GM08714 (cell line): Measurements from ENCODE around the gene SORD.

Experiments
- H3K4me3 ChIP-seq: fragments of 200-500 bp; sonication (Bioruptor generic); 2 replicates; pipeline ENCODE4 v1.5.1; 2014; ENCODE audit warnings: mild to moderate bottlenecking, low read length, inconsistent platforms
- ZNF274 ChIP-seq: IDR thresholded peaks from 2 replicates; pipeline ENCODE4 v1.6.1; 2012; ENCODE audit warnings: mild to moderate bottlenecking, low read depth, low read length

Gene SORD

GRCh38 chr15:45116482-45117307 lies 93.7 kb downstream of the SORD start:
- no peak for TF ChIP-seq ZNF274
- no peak overlapping the region for H3K4me3 ChIP-seq

GRCh38 chr15:45117308-45118130 lies 94.5 kb downstream of the SORD start:
- no peak for TF ChIP-seq ZNF274
- no peak overlapping the region for H3K4me3 ChIP-seq

- TF ChIP-seq ZNF274 = no peak
- H3K4me3 ChIP-seq = no peak overlapping the region
Measured at GRCh38 chr15:45118131-45118588, 95.2 kb downstream of the SORD start.

DNA sequence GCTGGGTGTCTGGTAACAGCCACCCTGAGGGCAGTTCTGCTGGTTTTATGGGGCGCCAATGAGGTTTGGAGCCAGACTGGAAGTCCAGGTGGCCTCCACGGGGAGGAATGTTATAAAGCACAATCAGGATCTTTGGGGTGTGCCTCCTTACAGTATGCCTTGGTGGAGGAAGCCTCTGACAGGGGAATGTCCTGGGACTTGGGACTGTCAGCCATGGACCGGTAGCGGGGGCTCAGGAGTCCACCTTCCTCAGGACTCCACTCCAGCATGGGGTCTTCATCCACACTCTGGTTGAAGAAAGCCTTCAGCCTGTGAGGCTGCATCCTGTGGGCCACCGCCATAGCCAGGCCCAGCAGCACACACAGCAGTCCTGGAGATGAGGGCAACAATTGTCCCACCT lies 96.0 kb downstream of the SORD start:
- no peak overlapping the region for H3K4me3 ChIP-seq
- no peak for TF ChIP-seq ZNF274

DNA sequence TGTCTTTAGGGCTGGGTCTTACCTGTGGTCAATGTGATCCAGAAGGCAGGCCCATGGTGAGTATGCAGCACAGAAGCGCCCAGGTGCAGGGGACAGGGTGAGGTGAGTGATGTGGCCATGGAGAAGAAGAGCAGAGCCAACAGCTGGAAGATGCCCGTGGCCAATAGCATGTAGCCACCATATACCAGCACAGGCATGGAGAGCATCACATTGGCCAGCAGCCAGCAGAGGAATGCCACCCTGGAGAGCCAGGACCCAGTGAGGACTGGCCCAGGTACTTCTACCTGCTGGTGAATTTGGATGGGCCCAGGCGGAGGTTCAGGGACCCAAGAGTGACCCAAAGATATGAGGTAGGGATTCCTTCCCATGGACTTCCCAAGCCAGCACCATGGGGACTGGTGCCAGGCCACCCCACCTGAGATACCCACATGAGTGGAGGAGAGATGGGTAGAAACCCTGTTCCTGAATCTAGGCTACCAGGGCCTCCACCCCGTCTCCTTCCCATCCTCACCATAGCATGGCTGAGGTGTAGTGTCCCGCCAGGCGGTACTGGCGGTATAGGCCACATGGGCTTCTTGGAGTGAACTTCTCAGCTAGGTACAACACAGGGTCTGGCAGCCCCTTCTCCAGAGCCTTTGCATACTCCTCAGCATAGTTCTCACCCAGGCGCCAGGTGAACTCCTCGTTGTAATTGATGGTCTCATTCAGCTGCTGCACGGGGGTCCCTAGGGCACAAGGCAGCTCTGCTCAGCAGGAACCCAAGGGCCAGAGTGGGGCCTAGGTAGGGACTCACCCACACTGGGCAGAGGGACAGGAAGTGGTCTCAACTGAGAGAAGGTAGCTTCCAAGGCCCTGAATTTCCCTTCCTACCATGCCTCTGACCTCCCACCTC lies 97.3 kb downstream of the SORD start:
- H3K4me3 ChIP-seq = no peak overlapping the region
- TF ChIP-seq ZNF274 = no peak

- no peak overlapping the region for H3K4me3 ChIP-seq
- no peak for TF ChIP-seq ZNF274
Measured at GRCh38 chr15:45121020-45121419, 98.0 kb downstream of the SORD start.

- TF ChIP-seq ZNF274 = no peak
- no peak overlapping the region for H3K4me3 ChIP-seq
Measured at GRCh38 chr15:45121706-45122417, 98.9 kb downstream of the SORD start.

DNA sequence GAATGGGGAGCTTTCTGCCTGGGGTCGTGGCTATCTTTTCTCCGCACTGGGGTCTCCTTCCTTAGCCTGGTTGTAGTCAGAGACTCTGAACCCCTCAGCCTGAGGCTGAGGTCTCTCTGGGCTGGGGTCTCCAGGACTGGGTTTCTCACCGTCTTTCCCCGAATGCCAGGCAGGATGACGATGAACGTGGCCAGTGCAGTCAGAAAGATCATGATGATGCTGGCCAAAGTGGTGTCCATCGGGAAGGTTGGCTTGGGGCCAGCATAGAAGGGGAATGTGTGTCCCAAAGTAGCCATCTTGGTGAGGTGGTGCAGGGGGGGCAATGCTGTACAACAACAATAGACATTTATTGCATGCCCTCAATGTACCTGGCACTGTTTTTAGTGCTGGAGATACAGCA lies 99.7 kb downstream of the SORD start:
- TF ChIP-seq ZNF274 = no peak
- H3K4me3 ChIP-seq = no peak overlapping the region

DNA sequence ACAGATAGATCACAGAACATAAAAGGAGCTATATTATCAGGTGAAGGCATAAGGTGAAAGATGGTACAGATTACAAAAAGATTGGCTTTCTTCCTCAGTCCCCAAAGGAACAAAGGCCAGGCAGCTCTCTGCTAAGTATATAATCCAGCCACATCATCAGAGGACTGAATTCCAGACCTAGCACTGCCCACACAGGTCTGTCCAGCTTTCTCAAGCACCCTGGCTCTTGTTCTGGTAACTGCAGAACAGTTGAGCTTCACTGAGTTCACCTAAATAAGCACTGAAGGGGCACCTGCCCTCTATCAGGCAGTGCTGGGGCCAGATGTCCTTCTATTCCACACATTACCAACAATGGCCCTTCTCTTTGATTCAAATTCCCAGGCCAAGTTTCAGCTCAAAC lies 100.4 kb downstream of the SORD start:
- no peak overlapping the region for H3K4me3 ChIP-seq
- TF ChIP-seq ZNF274 = no peak

- no peak for TF ChIP-seq ZNF274
Measured at GRCh38 chr15:45126535-45127158, 103.7 kb downstream of the SORD start.

More at GRCh38 chr15:45126535-45127158, 103.7 kb downstream of the SORD start:
- H3K4me3 ChIP-seq = no peak overlapping the region
